Measurements from ENCODE around the gene RAPGEF6.
A peak's percentile ranks its signal among the peaks of the same experiment; 100 is the strongest.
"Not testable (repeated sequence)": the region's sequence is repeated elsewhere in the genome, so short reads cannot be mapped to it uniquely, and the experiment has no call there.

Gene RAPGEF6, protein sequence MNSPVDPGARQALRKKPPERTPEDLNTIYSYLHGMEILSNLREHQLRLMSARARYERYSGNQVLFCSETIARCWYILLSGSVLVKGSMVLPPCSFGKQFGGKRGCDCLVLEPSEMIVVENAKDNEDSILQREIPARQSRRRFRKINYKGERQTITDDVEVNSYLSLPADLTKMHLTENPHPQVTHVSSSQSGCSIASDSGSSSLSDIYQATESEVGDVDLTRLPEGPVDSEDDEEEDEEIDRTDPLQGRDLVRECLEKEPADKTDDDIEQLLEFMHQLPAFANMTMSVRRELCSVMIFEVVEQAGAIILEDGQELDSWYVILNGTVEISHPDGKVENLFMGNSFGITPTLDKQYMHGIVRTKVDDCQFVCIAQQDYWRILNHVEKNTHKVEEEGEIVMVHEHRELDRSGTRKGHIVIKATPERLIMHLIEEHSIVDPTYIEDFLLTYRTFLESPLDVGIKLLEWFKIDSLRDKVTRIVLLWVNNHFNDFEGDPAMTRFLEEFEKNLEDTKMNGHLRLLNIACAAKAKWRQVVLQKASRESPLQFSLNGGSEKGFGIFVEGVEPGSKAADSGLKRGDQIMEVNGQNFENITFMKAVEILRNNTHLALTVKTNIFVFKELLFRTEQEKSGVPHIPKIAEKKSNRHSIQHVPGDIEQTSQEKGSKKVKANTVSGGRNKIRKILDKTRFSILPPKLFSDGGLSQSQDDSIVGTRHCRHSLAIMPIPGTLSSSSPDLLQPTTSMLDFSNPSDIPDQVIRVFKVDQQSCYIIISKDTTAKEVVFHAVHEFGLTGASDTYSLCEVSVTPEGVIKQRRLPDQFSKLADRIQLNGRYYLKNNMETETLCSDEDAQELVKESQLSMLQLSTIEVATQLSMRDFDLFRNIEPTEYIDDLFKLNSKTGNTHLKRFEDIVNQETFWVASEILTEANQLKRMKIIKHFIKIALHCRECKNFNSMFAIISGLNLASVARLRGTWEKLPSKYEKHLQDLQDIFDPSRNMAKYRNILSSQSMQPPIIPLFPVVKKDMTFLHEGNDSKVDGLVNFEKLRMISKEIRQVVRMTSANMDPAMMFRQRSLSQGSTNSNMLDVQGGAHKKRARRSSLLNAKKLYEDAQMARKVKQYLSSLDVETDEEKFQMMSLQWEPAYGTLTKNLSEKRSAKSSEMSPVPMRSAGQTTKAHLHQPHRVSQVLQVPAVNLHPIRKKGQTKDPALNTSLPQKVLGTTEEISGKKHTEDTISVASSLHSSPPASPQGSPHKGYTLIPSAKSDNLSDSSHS (N-terminal part only)
- total RNA-seq, result 20.0 to 31.2 (median 23.4) reads per million in 4 experiments

- peak; percentile 93 for DNase-seq
Measured at GRCh38 chr5:131634996-131635683, at the start of gene RAPGEF6. RAPGEF6 (minus strand) TSS chr5:131635229; CDS start chr5:131635030, 199 bp downstream.

DNA sequence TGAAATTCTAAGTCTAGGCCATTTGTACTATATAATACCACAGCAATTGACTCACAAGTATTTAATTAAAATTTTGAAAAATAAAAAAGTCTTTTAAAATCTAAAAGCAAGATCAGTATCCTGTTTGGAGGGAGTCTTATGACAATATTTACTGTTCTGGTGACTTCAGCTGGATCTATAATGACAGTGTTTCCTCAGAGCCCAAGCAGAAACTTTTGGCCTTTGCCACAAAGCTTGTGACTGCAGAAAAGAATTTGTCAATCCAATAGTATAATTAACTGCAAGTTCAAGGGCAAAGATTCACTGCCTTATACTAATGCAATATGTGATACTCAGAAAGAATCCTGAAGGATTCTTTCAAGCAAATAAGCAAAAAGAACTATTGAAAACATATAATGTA, 49.6 kb upstream of the RAPGEF6 start:
- DNase-seq, result no peak

DNA sequence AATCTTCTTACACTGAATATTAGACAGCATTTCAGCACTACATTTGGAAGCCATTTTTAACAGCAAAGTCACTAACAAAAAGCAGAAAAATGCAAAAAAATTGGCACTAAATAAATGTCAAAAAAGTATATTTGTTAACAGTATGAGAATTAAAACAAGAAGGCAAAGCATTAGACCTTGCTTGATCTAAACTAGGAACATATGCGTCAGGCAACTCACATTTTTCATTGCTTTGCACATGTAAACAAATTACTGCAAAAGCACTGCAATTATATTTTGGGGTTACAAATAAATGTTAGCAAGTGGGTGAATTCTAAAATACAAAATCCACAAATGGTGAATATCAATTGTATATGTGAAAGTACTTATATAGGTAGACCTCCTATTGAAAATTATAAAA, 49.0 kb upstream of the RAPGEF6 start:
- no peak for DNase-seq

- no peak for DNase-seq
Measured at GRCh38 chr5:131682826-131683225, 47.8 kb upstream of the RAPGEF6 start.

DNA sequence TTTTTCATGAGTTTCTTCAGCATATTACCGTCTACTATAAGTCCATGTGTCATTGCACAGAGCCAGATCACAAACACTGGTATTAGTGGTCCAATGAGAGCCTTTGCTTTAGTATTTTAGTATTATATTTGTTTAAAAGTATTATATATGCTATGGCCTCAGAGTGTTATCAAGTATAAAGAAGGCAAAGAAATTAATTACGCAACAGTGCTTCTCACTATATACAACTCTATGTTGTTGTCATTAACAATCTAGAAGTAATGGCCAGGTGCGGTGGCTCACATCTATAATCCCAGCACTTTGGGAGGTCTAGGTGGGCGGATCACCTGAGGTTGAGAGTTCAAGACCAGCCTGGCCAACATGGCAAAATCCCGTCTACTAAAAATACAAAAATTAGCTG, 47.1 kb upstream of the RAPGEF6 start:
- DNase-seq, result no peak

GRCh38 chr5:131679911-131680310, 44.9 kb upstream of the RAPGEF6 start:
- no peak for DNase-seq

DNA sequence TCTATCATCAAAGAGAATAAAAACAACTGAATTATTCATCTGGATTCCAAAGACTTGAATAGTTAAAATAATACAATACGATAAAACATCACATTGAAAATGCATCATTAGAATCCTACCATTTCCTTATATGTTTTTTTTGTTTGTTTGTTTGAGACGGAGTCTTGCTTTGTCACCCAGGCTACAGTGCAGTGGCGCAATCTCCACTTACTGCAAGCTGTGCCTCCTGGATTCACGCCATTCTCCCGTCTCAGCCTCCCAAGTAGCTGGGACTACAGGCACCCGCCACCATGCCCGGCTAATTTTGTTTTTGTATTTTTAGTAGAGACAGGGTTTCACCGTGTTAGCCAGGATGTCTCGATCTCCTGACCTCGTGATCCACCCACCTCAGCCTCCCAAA, 43.2 kb upstream of the RAPGEF6 start:
- not testable (repeated sequence) for DNase-seq

GRCh38 chr5:131677115-131677514, 42.1 kb upstream of the RAPGEF6 start:
- no peak for DNase-seq

DNA sequence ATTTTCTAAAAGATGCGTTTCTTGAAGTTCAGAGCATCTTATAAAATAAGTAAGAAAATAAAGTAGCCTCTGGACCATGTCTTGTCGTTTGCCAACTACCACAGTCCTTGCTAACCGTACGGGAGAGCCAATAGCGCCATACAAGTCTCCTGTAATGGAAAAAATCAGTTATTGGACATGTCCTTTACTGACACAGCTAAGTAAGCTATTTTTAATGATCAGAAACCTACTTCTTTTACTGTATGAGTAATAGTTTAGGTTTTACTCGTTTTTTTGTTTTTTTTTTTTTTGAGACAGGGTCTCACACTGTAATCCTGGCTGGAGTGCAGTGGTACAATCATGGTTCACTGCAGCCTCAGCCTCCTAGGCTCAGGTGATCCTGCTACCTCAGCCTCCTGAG, 37.7 kb upstream of the RAPGEF6 start:
- DNase-seq, result no peak

DNA sequence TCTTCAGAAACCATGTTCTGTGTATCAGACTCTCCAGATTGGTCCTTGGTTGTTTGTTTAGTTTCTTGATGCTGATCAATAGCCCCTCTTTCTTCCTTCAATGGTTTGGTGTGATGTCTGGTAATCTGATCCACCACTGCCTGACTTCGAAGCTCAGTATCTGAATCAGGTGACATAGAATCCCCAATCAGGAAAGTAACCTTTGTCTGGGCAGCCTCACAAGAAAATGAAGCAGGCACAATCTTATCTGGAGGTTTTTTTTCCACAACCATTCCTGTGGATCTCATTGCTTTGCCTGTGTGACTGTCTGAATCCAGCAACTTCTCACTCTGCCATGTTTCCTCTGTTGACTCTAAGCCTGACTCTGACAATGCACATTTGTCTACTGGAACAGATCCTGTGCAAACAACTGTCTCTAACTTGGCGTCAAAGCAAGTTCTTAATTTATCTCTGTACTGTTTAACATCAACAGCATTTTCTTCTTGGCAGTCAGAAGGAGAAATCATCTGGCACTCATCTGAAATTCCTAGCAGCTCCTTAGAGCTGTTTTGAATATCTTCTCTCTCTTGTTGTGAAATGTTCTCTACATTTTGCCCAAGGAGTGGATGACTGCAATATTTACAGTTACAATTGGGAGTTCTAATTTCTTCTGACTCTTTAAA, 37.1 kb upstream of the RAPGEF6 start:
- DNase-seq, result no peak

GRCh38 chr5:131671409-131671808, 36.4 kb upstream of the RAPGEF6 start:
- DNase-seq, result no peak

DNA sequence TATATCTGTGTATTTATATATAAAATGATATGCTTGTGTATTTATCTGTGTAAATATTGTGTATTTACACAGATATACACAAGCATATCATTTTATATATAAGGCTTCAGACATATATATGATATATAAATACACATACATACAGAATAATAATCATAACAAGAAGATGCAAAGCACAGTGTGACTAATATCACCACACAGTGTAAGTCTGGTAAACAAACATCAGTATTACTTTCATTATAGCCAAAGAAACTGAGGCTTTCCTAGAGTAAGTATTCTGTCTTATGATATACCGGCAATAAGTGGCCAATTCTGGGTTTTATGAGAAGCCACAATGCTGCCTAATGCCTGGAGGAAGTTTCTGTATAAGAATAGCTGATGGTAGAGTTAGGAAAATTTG, 29.9 kb upstream of the RAPGEF6 start:
- DNase-seq, result no peak

DNA sequence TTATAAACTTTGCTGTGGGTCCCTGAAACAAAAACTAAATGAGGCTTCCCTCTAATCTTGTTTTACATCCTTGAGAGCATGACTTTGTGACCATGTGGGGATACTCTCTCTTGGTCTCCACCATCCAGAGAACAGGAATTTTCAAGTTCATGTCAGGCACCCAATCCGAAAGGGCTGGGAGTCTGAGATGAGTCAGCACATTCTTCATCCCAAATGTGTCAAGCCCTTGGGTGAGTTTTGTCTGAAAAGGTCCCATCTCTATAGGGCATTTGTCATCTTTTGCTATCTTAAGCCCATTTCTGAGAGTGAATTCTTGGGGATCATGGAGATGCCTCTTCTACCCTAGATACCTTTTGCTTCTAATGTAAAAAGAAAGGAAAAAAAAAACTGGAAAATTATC, 26.9 kb upstream of the RAPGEF6 start:
- no peak for DNase-seq

- no peak for DNase-seq
Measured at GRCh38 chr5:131659841-131660240, 24.8 kb upstream of the RAPGEF6 start.

DNA sequence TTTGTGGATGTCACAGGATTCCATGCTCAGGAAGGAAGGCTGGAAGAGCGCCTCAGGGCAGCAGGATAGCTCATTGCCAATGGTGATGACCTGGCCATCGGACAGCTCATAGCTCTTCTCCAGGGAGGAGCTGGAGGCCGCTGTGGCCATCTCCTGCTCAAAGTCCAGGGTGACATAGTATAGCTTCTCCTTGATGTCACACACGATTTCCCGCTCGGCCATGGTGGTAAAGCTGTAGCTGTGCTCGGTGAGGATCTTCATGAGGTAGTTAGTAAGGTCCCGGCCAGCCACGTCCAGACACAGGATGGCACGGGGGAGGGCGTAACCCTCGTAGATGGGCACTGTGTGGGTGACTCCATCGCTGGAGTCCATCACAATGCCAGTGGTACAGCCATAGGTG, 24.3 kb upstream of the RAPGEF6 start:
- DNase-seq, result no peak

GRCh38 chr5:131654776-131655175, 19.7 kb upstream of the RAPGEF6 start:
- DNase-seq, result no peak

DNA sequence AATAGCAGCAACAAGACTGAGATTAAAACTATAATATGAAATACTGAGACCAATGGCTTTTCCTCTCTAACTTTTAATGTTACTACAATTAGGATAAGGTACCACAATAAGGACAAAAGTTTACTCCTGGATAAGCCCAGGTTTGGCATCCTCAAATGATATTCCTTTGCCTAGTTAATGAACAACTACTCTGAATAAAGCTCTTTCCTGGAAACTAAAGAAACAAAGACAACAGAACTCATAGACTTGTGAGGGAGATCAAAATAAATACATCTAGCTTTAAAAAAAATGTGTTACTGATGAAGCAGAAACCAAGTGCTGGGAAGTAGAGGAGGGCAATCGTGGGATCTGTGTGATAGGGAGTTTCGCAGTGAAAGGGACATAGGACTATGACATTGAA, 19.3 kb upstream of the RAPGEF6 start:
- DNase-seq, result no peak

- no peak for DNase-seq
Measured at GRCh38 chr5:131649161-131649560, 14.1 kb upstream of the RAPGEF6 start.

DNA sequence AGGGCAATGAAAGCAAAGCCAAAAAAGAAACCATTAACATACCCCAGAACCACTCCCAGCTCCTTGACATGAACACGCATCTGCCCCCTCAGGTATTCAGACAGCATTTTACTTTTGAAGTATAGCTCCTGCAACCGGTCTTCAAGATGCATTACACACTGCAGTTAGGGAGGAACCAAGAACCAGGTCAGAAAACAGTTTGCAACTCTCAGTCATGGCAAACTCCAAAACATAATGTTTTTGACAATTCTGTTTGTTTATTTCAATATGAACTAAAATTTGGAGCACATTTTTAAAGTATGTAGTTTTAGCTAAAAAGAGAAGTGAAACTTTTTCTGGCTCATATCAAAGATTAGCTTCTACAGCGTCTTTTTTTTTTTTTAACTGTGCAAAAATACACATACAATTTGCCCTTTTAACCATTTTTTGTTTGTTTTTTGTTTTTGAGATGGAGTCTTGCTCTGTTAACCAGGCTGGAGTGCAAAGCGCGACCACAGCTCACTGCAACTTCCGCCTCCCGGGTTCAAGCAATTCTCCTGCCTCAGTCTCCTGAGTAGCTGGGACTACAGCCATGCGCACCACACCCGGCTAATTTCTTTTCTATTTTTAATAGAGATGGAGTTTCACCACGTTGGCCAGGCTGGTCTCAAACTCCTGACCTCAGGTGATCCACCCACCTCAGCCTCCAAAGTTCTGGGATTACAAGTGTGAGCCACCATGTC, 12.2 kb upstream of the RAPGEF6 start:
- DNase-seq, result no peak

GRCh38 chr5:131644822-131645221, 9.8 kb upstream of the RAPGEF6 start:
- no peak for DNase-seq

DNA sequence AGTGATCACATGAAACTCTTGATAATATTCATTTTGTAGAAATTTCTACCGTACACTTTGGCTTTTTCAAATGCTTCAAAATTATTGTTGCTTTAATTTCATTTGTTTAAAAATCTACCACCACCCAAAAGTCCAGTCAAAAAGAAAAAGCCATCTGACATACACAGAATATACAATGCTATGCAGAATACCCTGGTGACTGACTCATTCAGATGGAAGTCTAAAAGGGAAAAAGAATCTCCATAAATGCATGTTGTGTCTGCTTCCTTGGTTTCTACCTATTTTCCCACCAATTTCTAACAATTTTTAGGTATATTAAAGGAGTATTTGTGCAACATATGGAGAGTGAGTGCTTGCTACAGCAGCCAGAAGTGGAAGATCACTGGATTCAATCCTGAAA, 9.3 kb upstream of the RAPGEF6 start:
- no peak for DNase-seq
